Rectal smooth muscle tissue (tissue), 1 donor: Measurements from ENCODE around the gene PSMG1.
A peak's percentile ranks its signal among the peaks of the same experiment; 100 is the strongest.

ENCODE experiments used
- H3K27ac ChIP-seq: one replicate; pipeline ENCODE4 v1.7.0; 2013; ENCODE audit warnings: low read depth, low read length, inconsistent platforms
- H3K27me3 ChIP-seq: one replicate; pipeline ENCODE4 v1.7.0; 2013; ENCODE audit warnings: low read length; ENCODE audit not compliant: control insufficient read depth, insufficient read depth
- H3K36me3 ChIP-seq: one replicate; pipeline ENCODE4 v1.7.0; 2013; ENCODE audit warnings: low read length; ENCODE audit not compliant: control insufficient read depth, insufficient read depth
- H3K4me1 ChIP-seq: one replicate; pipeline ENCODE4 v1.7.0; 2013; ENCODE audit warnings: low read length; ENCODE audit not compliant: control insufficient read depth, insufficient read depth
- H3K4me3 ChIP-seq: one replicate; pipeline ENCODE4 v1.7.0; 2013; ENCODE audit warnings: low read length
- H3K9ac ChIP-seq: one replicate; pipeline ENCODE4 v1.7.0; 2013; ENCODE audit warnings: low read length

Gene PSMG1

GRCh38 chr21:39208624-39209333 lies 25.5 kb upstream of the PSMG1 start:
- Histone ChIP-seq H3K27ac (no peak overlapping the region), H3K36me3 (peaks cover 2% of the 10 kb centered on the region), H3K9ac (no peak overlapping the region)

GRCh38 chr21:39204134-39204533 lies 20.9 kb upstream of the PSMG1 start:
- Histone ChIP-seq H3K36me3 (peaks cover 11% of the 10 kb centered on the region), H3K27me3 (no peaks in the 10 kb centered on the region), H3K4me1 (no peaks in the 10 kb centered on the region), H3K9ac (no peak overlapping the region), H3K27ac (no peak overlapping the region), H3K4me3 (no peak overlapping the region)

More at GRCh38 chr21:39208624-39209333, 25.5 kb upstream of the PSMG1 start:
- Histone ChIP-seq H3K4me3 (no peak overlapping the region), H3K27me3 (no peaks in the 10 kb centered on the region), H3K4me1 (no peaks in the 10 kb centered on the region)

GRCh38 chr21:39198800-39199199 lies 15.5 kb upstream of the PSMG1 start:
- Histone ChIP-seq H3K4me3 (no peak overlapping the region), H3K36me3 (peaks cover 15% of the 10 kb centered on the region), H3K27ac (no peak overlapping the region), H3K4me1 (no peaks in the 10 kb centered on the region), H3K27me3 (no peaks in the 10 kb centered on the region), H3K9ac (no peak overlapping the region)

GRCh38 chr21:39197448-39198233 lies 14.4 kb upstream of the PSMG1 start:
- Histone ChIP-seq H3K4me1 (no peaks in the 10 kb centered on the region), H3K4me3 (no peak overlapping the region), H3K9ac (no peak overlapping the region), H3K27ac (no peak overlapping the region), H3K27me3 (no peaks in the 10 kb centered on the region), H3K36me3 (peaks cover 12% of the 10 kb centered on the region)

- no peaks in the 10 kb centered on the region for H3K4me1 ChIP-seq
- no peak overlapping the region for H3K27ac ChIP-seq
- H3K4me3 ChIP-seq = no peak overlapping the region
- H3K9ac ChIP-seq = no peak overlapping the region
- H3K27me3 ChIP-seq = no peaks in the 10 kb centered on the region
- H3K36me3 ChIP-seq = peaks cover 12% of the 10 kb centered on the region
Observed at GRCh38 chr21:39196838-39197237, 13.6 kb upstream of the PSMG1 start.

- Histone ChIP-seq H3K9ac (no peak overlapping the region), H3K27me3 (no peaks in the 10 kb centered on the region), H3K27ac (no peak overlapping the region), H3K4me1 (no peaks in the 10 kb centered on the region), H3K36me3 (peaks cover 10% of the 10 kb centered on the region), H3K4me3 (no peak overlapping the region)
Observed at GRCh38 chr21:39196310-39196709, 13.1 kb upstream of the PSMG1 start.

GRCh38 chr21:39193380-39193779 lies 10.1 kb upstream of the PSMG1 start:
- Histone ChIP-seq H3K4me3 (no peak overlapping the region), H3K4me1 (no peaks in the 10 kb centered on the region), H3K9ac (no peak overlapping the region), H3K36me3 (no peaks in the 10 kb centered on the region), H3K27me3 (no peaks in the 10 kb centered on the region), H3K27ac (no peak overlapping the region)

- Histone ChIP-seq H3K27ac (no peak overlapping the region), H3K27me3 (no peaks in the 10 kb centered on the region), H3K36me3 (no peaks in the 10 kb centered on the region), H3K4me1 (peaks cover 5% of the 10 kb centered on the region), H3K9ac (no peak overlapping the region), H3K4me3 (no peak overlapping the region)
Observed at GRCh38 chr21:39189857-39190604, 6.8 kb upstream of the PSMG1 start.

- Histone ChIP-seq H3K27me3 (no peaks in the 10 kb centered on the region), H3K4me3 (no peak overlapping the region), H3K9ac (no peak overlapping the region), H3K4me1 (peaks cover 7% of the 10 kb centered on the region), H3K36me3 (no peaks in the 10 kb centered on the region), H3K27ac (no peak overlapping the region)
Observed at GRCh38 chr21:39188521-39189139, 5.4 kb upstream of the PSMG1 start.

GRCh38 chr21:39187141-39187540 lies 3.9 kb upstream of the PSMG1 start:
- H3K9ac ChIP-seq = no peak overlapping the region

GRCh38 chr21:39186676-39187075 lies 3.4 kb upstream of the PSMG1 start:
- H3K27ac ChIP-seq = peak overlapping the region; percentile 4
- H3K27me3 ChIP-seq = no peaks in the 10 kb centered on the region
- peaks cover 15% of the 10 kb centered on the region for H3K4me1 ChIP-seq
- H3K36me3 ChIP-seq = no peaks in the 10 kb centered on the region
- no peak overlapping the region for H3K4me3 ChIP-seq
- no peak overlapping the region for H3K9ac ChIP-seq

More at GRCh38 chr21:39187141-39187540, 3.9 kb upstream of the PSMG1 start:
- H3K4me1 ChIP-seq = peaks cover 13% of the 10 kb centered on the region
- no peaks in the 10 kb centered on the region for H3K36me3 ChIP-seq
- no peak overlapping the region for H3K27ac ChIP-seq
- no peak overlapping the region for H3K4me3 ChIP-seq
- no peaks in the 10 kb centered on the region for H3K27me3 ChIP-seq

- Histone ChIP-seq H3K9ac (no peak overlapping the region), H3K4me1 (peaks cover 15% of the 10 kb centered on the region), H3K36me3 (no peaks in the 10 kb centered on the region), H3K4me3 (no peak overlapping the region), H3K27me3 (no peaks in the 10 kb centered on the region), H3K27ac (no peak overlapping the region)
Observed at GRCh38 chr21:39185157-39185556, 1.9 kb upstream of the PSMG1 start.
